HL-60 (cell line): Measurements from ENCODE around the gene RAB3IP.

Experiments used
- GABPA ChIP-seq: IDR thresholded peaks from 2 replicates; pipeline ENCODE4 v1.6.1; 2012; ENCODE audit warnings: low read depth
- POLR2AphosphoS5 ChIP-seq: IDR thresholded peaks from 2 replicates; pipeline ENCODE4 v1.6.1; 2012; ENCODE audit warnings: low read depth
- TF ChIP-seq, protein P1 (sequence below): IDR thresholded peaks from 2 replicates; pipeline ENCODE4 v1.6.1; 2012; ENCODE audit warnings: low read depth; ENCODE audit not compliant: insufficient replicate concordance
- TF ChIP-seq, protein P2 (sequence below): IDR thresholded peaks from one replicate; pipeline ENCODE4 v1.5.1; 2011; ENCODE audit warnings: low read length, control low read depth, inconsistent platforms; ENCODE audit not compliant: insufficient read depth

- TF ChIP-seq, protein P1, sequence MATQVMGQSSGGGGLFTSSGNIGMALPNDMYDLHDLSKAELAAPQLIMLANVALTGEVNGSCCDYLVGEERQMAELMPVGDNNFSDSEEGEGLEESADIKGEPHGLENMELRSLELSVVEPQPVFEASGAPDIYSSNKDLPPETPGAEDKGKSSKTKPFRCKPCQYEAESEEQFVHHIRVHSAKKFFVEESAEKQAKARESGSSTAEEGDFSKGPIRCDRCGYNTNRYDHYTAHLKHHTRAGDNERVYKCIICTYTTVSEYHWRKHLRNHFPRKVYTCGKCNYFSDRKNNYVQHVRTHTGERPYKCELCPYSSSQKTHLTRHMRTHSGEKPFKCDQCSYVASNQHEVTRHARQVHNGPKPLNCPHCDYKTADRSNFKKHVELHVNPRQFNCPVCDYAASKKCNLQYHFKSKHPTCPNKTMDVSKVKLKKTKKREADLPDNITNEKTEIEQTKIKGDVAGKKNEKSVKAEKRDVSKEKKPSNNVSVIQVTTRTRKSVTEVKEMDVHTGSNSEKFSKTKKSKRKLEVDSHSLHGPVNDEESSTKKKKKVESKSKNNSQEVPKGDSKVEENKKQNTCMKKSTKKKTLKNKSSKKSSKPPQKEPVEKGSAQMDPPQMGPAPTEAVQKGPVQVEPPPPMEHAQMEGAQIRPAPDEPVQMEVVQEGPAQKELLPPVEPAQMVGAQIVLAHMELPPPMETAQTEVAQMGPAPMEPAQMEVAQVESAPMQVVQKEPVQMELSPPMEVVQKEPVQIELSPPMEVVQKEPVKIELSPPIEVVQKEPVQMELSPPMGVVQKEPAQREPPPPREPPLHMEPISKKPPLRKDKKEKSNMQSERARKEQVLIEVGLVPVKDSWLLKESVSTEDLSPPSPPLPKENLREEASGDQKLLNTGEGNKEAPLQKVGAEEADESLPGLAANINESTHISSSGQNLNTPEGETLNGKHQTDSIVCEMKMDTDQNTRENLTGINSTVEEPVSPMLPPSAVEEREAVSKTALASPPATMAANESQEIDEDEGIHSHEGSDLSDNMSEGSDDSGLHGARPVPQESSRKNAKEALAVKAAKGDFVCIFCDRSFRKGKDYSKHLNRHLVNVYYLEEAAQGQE, result no peak
- TF ChIP-seq, protein P2, sequence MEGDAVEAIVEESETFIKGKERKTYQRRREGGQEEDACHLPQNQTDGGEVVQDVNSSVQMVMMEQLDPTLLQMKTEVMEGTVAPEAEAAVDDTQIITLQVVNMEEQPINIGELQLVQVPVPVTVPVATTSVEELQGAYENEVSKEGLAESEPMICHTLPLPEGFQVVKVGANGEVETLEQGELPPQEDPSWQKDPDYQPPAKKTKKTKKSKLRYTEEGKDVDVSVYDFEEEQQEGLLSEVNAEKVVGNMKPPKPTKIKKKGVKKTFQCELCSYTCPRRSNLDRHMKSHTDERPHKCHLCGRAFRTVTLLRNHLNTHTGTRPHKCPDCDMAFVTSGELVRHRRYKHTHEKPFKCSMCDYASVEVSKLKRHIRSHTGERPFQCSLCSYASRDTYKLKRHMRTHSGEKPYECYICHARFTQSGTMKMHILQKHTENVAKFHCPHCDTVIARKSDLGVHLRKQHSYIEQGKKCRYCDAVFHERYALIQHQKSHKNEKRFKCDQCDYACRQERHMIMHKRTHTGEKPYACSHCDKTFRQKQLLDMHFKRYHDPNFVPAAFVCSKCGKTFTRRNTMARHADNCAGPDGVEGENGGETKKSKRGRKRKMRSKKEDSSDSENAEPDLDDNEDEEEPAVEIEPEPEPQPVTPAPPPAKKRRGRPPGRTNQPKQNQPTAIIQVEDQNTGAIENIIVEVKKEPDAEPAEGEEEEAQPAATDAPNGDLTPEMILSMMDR, result no peak
- TF ChIP-seq POLR2AphosphoS5 (no peak), GABPA (no peak)
These were observed 12.8 kb downstream of the RAB3IP start for GRCh38 chr12:69751476-69751875.
